ENCODE measurements around the gene RCE1. TPM values are rescaled to one million over a fixed set of nuclear protein-coding genes. Genes with fewer than 3 reads are reported as not detected.

The RCE1 gene
- total and polyA plus RNA-seq, 12 donors, result 2.5 to 9.2 (median 4.9) TPM

- TF ChIP-seq CTCF (IDR thresholded peaks at IDR 0.05), result no peak
- WGBS, 2 donors, result 61 to 67% methylated on average over 15 of the region's 15 CpGs
- Histone ChIP-seq H3K27ac (peak overlapping the region in 1 of 10 donors; percentile 16), H3K4me3 (no peak overlapping the region), H3K36me3 (no peaks in the 10 kb centered on the region), H3K4me1 (peaks cover 0 to 9% (median 6%) of the 10 kb centered on the region in 9 donors), H3K27me3 (no peaks in the 10 kb centered on the region), H3K9me3 (no peaks in the 10 kb centered on the region)
- peak; percentile 17 to 51 for DNase-seq
- ATAC-seq, result peak; percentile 7 to 79 (median 54)
- intact Hi-C loops (cut with DNase I), result no loop called here
These were observed 43.5 kb downstream of the RCE1 start for GRCh38 chr11:66886671-66887221.

- intact Hi-C loops (cut with DNase I), result no loop called here
- H3K4me3 ChIP-seq, result no peak overlapping the region
- TF ChIP-seq CTCF (IDR thresholded peaks at IDR 0.05), result no peak
- no peaks in the 10 kb centered on the region for H3K27me3 ChIP-seq
- 64 to 74% methylated on average over 11 of the region's 11 CpGs for WGBS, 2 donors
- H3K27ac ChIP-seq, result peak overlapping the region in 1 of 10 donors; percentile 16
- H3K36me3 ChIP-seq, result no peaks in the 10 kb centered on the region
- no peaks in the 10 kb centered on the region for H3K9me3 ChIP-seq
- DNase-seq (peak; percentile 48 to 51), ATAC-seq (peak in 1 of 8 donors; percentile 43)
- H3K4me1 ChIP-seq, result peaks cover 0 to 11% (median 8%) of the 10 kb centered on the region in 9 donors
These were observed 44.3 kb downstream of the RCE1 start for GRCh38 chr11:66887526-66887925.

GRCh38 chr11:66888282-66888681 is 45.0 kb downstream of the RCE1 start:
- intact Hi-C loops (cut with DNase I), result no loop called here
- Histone ChIP-seq H3K4me3 (no peak overlapping the region), H3K9me3 (no peaks in the 10 kb centered on the region), H3K27me3 (no peaks in the 10 kb centered on the region), H3K36me3 (no peaks in the 10 kb centered on the region), H3K27ac (no peak overlapping the region), H3K4me1 (peaks cover 0 to 11% (median 8%) of the 10 kb centered on the region in 9 donors)
- no peak for TF ChIP-seq CTCF (IDR thresholded peaks at IDR 0.05)
- no peak for ATAC-seq
- WGBS, 2 donors, result 95 to 96% methylated on average over 10 of the region's 10 CpGs
- DNase-seq, result no peak

GRCh38 chr11:66889960-66890359 is 46.7 kb downstream of the RCE1 start:
- Histone ChIP-seq H3K27ac (no peak overlapping the region), H3K4me1 (peaks cover 0 to 11% (median 8%) of the 10 kb centered on the region in 9 donors), H3K36me3 (no peaks in the 10 kb centered on the region), H3K4me3 (no peak overlapping the region), H3K9me3 (no peaks in the 10 kb centered on the region), H3K27me3 (no peaks in the 10 kb centered on the region)
- DNase-seq (no peak), ATAC-seq (no peak)
- 78 to 83% methylated on average over 8 of the region's 8 CpGs for WGBS, 2 donors
- TF ChIP-seq CTCF (IDR thresholded peaks at IDR 0.05), result no peak
- intact Hi-C loops (cut with DNase I), result no loop called here
